HEK293T (cell line): ENCODE data around the gene GJD2.

Experiments
- BHLHE40 ChIP-seq: fragments of 450-650 bp; IDR thresholded peaks from 2 replicates; pipeline ENCODE4 v1.6.1; 2016; ENCODE audit warnings: mild to moderate bottlenecking, moderate library complexity, borderline replicate concordance
- LEF1 ChIP-seq: fragments of 450-650 bp; IDR thresholded peaks from 2 replicates; pipeline ENCODE4 v1.6.1; 2017; ENCODE audit warnings: mild to moderate bottlenecking, borderline replicate concordance
- SP1 ChIP-seq: fragments of 450-650 bp; IDR thresholded peaks from 2 replicates; pipeline ENCODE4 v1.6.1; 2017
- SUZ12 ChIP-seq: fragments of 450-650 bp; IDR thresholded peaks from 2 replicates; pipeline ENCODE4 v1.6.1; 2016; ENCODE audit warnings: mild to moderate bottlenecking

- no peak for TF ChIP-seq BHLHE40
- no peak for TF ChIP-seq SUZ12
- no peak for TF ChIP-seq LEF1
- TF ChIP-seq SP1 = no peak
Measured at GRCh38 chr15:34769711-34770110, 14.9 kb upstream of the GJD2 start.
